HG03060 (cell line): Measurements from ENCODE around the gene AFF3.

Experiments
- ATAC-seq: cut with Tn5 transposase; IDR thresholded peaks from one replicate; pipeline ENCODE4 v1.9.1; 2021; ENCODE audit warnings: low read depth, moderate number of reproducible peaks; ENCODE audit not compliant: unreplicated experiment

Gene AFF3

GRCh38 chr2:99841749-99842148 is 300.6 kb downstream of the AFF3 start:
- ATAC-seq = no peak

- ATAC-seq = no peak
Observed at GRCh38 chr2:99840831-99841230, 301.6 kb downstream of the AFF3 start.

GRCh38 chr2:99836690-99837605 is 305.4 kb downstream of the AFF3 start:
- ATAC-seq = no peak

GRCh38 chr2:99834426-99834825 is 308.0 kb downstream of the AFF3 start:
- ATAC-seq = no peak

GRCh38 chr2:99833586-99834201 is 308.7 kb downstream of the AFF3 start:
- no peak for ATAC-seq

GRCh38 chr2:99832926-99833325 is 309.5 kb downstream of the AFF3 start:
- no peak for ATAC-seq

GRCh38 chr2:99831772-99832171 is 310.6 kb downstream of the AFF3 start:
- ATAC-seq = no peak

GRCh38 chr2:99827296-99827999 is 314.9 kb downstream of the AFF3 start:
- ATAC-seq = no peak

GRCh38 chr2:99825630-99826029 is 316.8 kb downstream of the AFF3 start:
- ATAC-seq = no peak

- ATAC-seq = no peak
Observed at GRCh38 chr2:99824758-99825157, 317.6 kb downstream of the AFF3 start.

- ATAC-seq = no peak
Observed at GRCh38 chr2:99822474-99823207, 319.7 kb downstream of the AFF3 start.

GRCh38 chr2:99821984-99822383 is 320.4 kb downstream of the AFF3 start:
- ATAC-seq = no peak

- ATAC-seq = no peak
Observed at GRCh38 chr2:99821572-99821971, 320.8 kb downstream of the AFF3 start.

- no peak for ATAC-seq
Observed at GRCh38 chr2:99821039-99821438, 321.4 kb downstream of the AFF3 start.

- no peak for ATAC-seq
Observed at GRCh38 chr2:99819766-99820165, 322.6 kb downstream of the AFF3 start.

GRCh38 chr2:99818842-99819241 is 323.5 kb downstream of the AFF3 start:
- ATAC-seq = no peak

- no peak for ATAC-seq
Observed at GRCh38 chr2:99816908-99817307, 325.5 kb downstream of the AFF3 start.

- ATAC-seq = no peak
Observed at GRCh38 chr2:99812426-99812825, 330.0 kb downstream of the AFF3 start.

GRCh38 chr2:99811544-99811943 is 330.8 kb downstream of the AFF3 start:
- no peak for ATAC-seq

GRCh38 chr2:99810225-99810624 is 332.2 kb downstream of the AFF3 start:
- ATAC-seq = no peak
